ENCODE results near the gene SLC44A2.

Gene SLC44A2

GRCh38 chr19:10683582-10683981 lies 58.2 kb downstream of the SLC44A2 start:
- DNase-seq: no peak

GRCh38 chr19:10685210-10685609 lies 59.9 kb downstream of the SLC44A2 start:
- DNase-seq: no peak

GRCh38 chr19:10686193-10686592 lies 60.8 kb downstream of the SLC44A2 start:
- no peak for DNase-seq

- DNase-seq: no peak
These were observed 61.5 kb downstream of the SLC44A2 start for GRCh38 chr19:10686661-10687517.

GRCh38 chr19:10687518-10688288 lies 62.4 kb downstream of the SLC44A2 start:
- no peak for DNase-seq

- no peak for DNase-seq
These were observed 63.4 kb downstream of the SLC44A2 start for GRCh38 chr19:10688545-10689280.

GRCh38 chr19:10690341-10690781 lies 65.0 kb downstream of the SLC44A2 start:
- no peak for DNase-seq

- DNase-seq: no peak
These were observed 66.0 kb downstream of the SLC44A2 start for GRCh38 chr19:10691178-10691881.

GRCh38 chr19:10691883-10692282 lies 66.5 kb downstream of the SLC44A2 start:
- DNase-seq: no peak

- no peak for DNase-seq
These were observed 67.4 kb downstream of the SLC44A2 start for GRCh38 chr19:10692673-10693264.
